Neutrophil (primary cell): ENCODE results near the gene ELOVL3.
"Not testable (repeated sequence)": the region's sequence is repeated elsewhere in the genome, so short reads cannot be mapped to it uniquely, and the experiment has no call there.

Experiments used
- H3K27ac ChIP-seq: fragments of 200-600 bp; sonication (generic); 2 replicates; pipeline ENCODE4 v1.5.1; 2016; ENCODE audit warnings: mild to moderate bottlenecking, moderate library complexity
- H3K27me3 ChIP-seq: fragments of 200-600 bp; sonication (generic); 2 replicates; pipeline ENCODE4 v1.6.0; 2016; ENCODE audit warnings: mild to moderate bottlenecking
- H3K36me3 ChIP-seq: fragments of 200-600 bp; sonication (generic); 2 replicates; pipeline ENCODE4 v1.5.1; 2017
- H3K4me1 ChIP-seq, 2 experiments: fragments of 200-600 bp in 1 of 2; sonication (generic) in 1 of 2; 1 replicate in 1 of 2; 2 replicates in 1 of 2; pipeline versions ENCODE4 v1.5.1 to v1.6.1; 2013 to 2016; ENCODE audit warnings: low read depth in 1 of 2, low read length in 1 of 2, mild to moderate bottlenecking in 1 of 2, moderate library complexity in 1 of 2; ENCODE audit not compliant: control insufficient read depth in 1 of 2, insufficient read depth in 1 of 2
- H3K4me3 ChIP-seq, 2 experiments: fragments of 200-600 bp in 1 of 2; sonication (generic) in 1 of 2; 1 replicate in 1 of 2; 2 replicates in 1 of 2; pipeline ENCODE4 v1.5.1; 2013 to 2016; ENCODE audit warnings: low read depth in 1 of 2, low read length in 1 of 2, mild to moderate bottlenecking in 1 of 2, moderate library complexity in 1 of 2
- H3K9me3 ChIP-seq: fragments of 200-600 bp; sonication (generic); 2 replicates; pipeline ENCODE4 v1.5.1; 2016
- CTCF ChIP-seq: fragments of 200-600 bp; sonication (generic); IDR thresholded peaks from 2 replicates; pipeline ENCODE4 v1.5.1; 2016; ENCODE audit warnings: antibody characterized with exemption

The ELOVL3 gene

GRCh38 chr10:102247734-102248133, 21.6 kb downstream of the ELOVL3 start:
- Histone ChIP-seq H3K4me1 (peaks cover 26 to 28% of the 10 kb centered on the region in 2 experiments), H3K4me3 (no peak overlapping the region), H3K27ac (no peak overlapping the region)

DNA sequence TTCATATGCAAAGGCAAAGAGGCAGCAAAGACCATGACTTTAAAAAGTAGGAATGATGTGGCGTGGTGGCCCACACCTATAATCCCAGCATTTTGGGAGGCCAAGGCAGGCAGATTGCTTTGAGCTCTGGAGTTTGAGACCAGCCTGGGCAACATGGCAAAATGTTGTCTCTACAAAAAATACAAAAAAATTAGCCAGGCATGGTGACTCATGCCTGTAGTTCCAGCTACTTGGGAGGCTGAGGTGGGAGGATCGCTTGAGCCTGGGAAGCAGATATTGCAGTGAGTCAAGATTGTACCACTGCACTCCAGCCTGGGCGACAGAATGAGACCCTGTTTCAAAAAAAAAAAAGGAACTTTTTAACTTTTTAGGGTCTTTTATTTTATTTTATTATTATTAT, 26.4 kb downstream of the ELOVL3 start:
- not testable (repeated sequence) for H3K9me3 ChIP-seq, H3K27ac ChIP-seq, H3K4me3 ChIP-seq, H3K27me3 ChIP-seq, H3K4me1 ChIP-seq, H3K36me3 ChIP-seq

More at GRCh38 chr10:102247734-102248133, 21.6 kb downstream of the ELOVL3 start:
- Histone ChIP-seq H3K27me3 (peaks cover 7% of the 10 kb centered on the region), H3K36me3 (no peaks in the 10 kb centered on the region), H3K9me3 (no peaks in the 10 kb centered on the region)
- no peak for TF ChIP-seq CTCF

GRCh38 chr10:102254426-102254825, 28.3 kb downstream of the ELOVL3 start:
- H3K27me3 ChIP-seq: no peaks in the 10 kb centered on the region
- TF ChIP-seq CTCF: no peak
- H3K4me3 ChIP-seq: no peak overlapping the region
- no peaks in the 10 kb centered on the region for H3K4me1 ChIP-seq
- no peak overlapping the region for H3K27ac ChIP-seq
- no peaks in the 10 kb centered on the region for H3K9me3 ChIP-seq
- H3K36me3 ChIP-seq: peaks cover 7% of the 10 kb centered on the region

DNA sequence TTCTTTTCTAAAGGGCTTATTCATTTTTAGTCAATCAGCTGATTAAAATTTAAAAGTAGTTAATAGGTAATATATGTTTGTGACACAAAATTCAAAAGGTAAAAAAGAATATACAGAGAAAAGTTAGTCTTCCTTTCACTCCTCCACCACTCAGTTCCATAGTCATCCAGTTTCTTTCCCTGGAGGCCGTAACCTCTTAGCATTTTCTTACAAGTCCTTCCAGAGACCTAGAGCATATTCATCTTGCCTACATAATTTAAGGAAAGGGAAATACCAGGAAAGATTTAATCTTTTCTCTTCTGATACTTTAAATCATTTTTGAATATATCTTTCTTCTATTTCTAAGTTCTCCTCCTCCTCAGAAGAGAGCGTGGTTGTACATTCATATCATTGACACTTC, 29.3 kb downstream of the ELOVL3 start:
- H3K27ac ChIP-seq: no peak overlapping the region
- no peak for TF ChIP-seq CTCF
- no peaks in the 10 kb centered on the region for H3K9me3 ChIP-seq
- H3K36me3 ChIP-seq: peaks cover 17% of the 10 kb centered on the region
- H3K27me3 ChIP-seq: no peaks in the 10 kb centered on the region
- H3K4me1 ChIP-seq: no peaks in the 10 kb centered on the region
- no peak overlapping the region for H3K4me3 ChIP-seq

GRCh38 chr10:102261196-102261595, 35.1 kb downstream of the ELOVL3 start:
- TF ChIP-seq CTCF: no peak
- Histone ChIP-seq H3K27ac (no peak overlapping the region), H3K4me3 (no peak overlapping the region), H3K4me1 (no peaks in the 10 kb centered on the region), H3K27me3 (no peaks in the 10 kb centered on the region), H3K9me3 (no peaks in the 10 kb centered on the region), H3K36me3 (peaks cover 42% of the 10 kb centered on the region)

DNA sequence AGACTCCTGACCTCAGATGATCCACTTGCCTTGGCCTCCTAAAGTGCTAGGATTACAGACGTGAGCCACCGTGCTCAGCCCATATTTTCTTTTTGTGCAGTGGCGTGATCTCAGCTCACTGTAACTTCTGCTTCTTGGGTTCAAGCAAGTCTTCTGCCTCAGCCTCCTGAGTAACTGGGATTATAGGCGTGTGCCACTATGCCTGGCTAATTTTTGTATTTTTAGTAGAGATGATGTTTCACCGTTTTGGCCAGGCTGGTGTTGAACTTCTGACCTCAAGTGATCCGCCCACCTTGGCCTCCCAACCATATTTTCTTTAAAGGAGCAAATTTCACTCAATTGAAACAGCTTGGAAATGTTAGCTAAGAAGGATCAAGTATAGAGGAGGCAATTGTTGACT, 35.7 kb downstream of the ELOVL3 start:
- H3K4me1 ChIP-seq: no peaks in the 10 kb centered on the region
- H3K27ac ChIP-seq: no peak overlapping the region
- TF ChIP-seq CTCF: no peak
- H3K9me3 ChIP-seq: no peaks in the 10 kb centered on the region
- H3K4me3 ChIP-seq: no peak overlapping the region
- H3K27me3 ChIP-seq: no peaks in the 10 kb centered on the region
- H3K36me3 ChIP-seq: peaks cover 42% of the 10 kb centered on the region
